IMR-90 (cell line): ENCODE data around the gene ZNF775.

Experiments
- MXI1 ChIP-seq: IDR thresholded peaks from 2 replicates; pipeline ENCODE4 v1.6.1; 2012; ENCODE audit warnings: low read depth, mild to moderate bottlenecking, low read length, moderate library complexity, borderline replicate concordance
- POLR2A ChIP-seq: IDR thresholded peaks from 2 replicates; pipeline ENCODE4 v1.6.1; 2012; ENCODE audit warnings: mild to moderate bottlenecking, low read depth, low read length
- RAD21 ChIP-seq: IDR thresholded peaks from 2 replicates; pipeline ENCODE4 v1.6.1; 2012; ENCODE audit warnings: low read length, improper control_type of control experiment
- SMC3 ChIP-seq: fragments of 150-350 bp; IDR thresholded peaks from 2 replicates; pipeline ENCODE4 v1.6.1; 2016; ENCODE audit warnings: low read depth, mild to moderate bottlenecking, antibody characterized with exemption, low read length, moderate library complexity
- TF ChIP-seq, protein P1 (sequence below): fragments of 150-350 bp; IDR thresholded peaks from 2 replicates; pipeline ENCODE4 v1.6.1; 2017; ENCODE audit warnings: mild to moderate bottlenecking, antibody characterized with exemption, low read length, low read depth
- TF ChIP-seq, protein P2 (sequence below): conservative IDR thresholded peaks from 2 replicates; pipeline ENCODE4 v1.5.1; 2012; ENCODE audit warnings: mild to moderate bottlenecking, low read depth, low read length, improper control_type of control experiment

DNA sequence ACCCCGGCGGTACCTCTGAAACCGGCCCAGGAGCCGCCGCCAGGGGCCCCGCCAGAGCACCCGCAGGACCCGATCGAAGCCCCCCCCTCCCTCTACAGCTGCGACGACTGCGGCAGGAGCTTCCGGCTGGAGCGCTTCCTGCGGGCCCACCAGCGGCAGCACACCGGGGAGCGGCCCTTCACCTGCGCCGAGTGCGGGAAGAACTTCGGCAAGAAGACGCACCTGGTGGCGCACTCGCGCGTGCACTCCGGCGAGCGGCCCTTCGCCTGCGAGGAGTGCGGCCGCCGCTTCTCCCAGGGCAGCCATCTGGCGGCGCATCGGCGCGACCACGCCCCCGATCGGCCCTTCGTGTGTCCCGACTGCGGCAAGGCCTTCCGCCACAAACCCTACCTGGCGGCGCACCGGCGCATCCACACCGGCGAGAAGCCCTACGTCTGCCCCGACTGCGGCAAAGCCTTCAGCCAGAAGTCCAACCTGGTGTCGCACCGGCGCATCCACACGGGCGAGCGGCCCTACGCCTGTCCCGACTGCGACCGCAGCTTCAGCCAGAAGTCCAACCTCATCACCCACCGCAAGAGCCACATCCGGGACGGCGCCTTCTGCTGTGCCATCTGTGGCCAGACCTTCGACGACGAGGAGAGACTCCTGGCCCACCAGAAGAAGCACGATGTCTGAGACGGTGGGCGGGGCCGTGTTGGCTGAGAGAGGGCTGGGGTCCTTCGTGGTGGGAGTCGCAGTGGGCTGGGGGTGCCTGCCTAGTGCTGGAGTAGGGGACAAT is 6.7 kb upstream of the ZNF775 start:
- TF ChIP-seq, protein P1, sequence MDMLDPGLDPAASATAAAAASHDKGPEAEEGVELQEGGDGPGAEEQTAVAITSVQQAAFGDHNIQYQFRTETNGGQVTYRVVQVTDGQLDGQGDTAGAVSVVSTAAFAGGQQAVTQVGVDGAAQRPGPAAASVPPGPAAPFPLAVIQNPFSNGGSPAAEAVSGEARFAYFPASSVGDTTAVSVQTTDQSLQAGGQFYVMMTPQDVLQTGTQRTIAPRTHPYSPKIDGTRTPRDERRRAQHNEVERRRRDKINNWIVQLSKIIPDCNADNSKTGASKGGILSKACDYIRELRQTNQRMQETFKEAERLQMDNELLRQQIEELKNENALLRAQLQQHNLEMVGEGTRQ, result no peak
- TF ChIP-seq, protein P2, sequence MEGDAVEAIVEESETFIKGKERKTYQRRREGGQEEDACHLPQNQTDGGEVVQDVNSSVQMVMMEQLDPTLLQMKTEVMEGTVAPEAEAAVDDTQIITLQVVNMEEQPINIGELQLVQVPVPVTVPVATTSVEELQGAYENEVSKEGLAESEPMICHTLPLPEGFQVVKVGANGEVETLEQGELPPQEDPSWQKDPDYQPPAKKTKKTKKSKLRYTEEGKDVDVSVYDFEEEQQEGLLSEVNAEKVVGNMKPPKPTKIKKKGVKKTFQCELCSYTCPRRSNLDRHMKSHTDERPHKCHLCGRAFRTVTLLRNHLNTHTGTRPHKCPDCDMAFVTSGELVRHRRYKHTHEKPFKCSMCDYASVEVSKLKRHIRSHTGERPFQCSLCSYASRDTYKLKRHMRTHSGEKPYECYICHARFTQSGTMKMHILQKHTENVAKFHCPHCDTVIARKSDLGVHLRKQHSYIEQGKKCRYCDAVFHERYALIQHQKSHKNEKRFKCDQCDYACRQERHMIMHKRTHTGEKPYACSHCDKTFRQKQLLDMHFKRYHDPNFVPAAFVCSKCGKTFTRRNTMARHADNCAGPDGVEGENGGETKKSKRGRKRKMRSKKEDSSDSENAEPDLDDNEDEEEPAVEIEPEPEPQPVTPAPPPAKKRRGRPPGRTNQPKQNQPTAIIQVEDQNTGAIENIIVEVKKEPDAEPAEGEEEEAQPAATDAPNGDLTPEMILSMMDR, result no peak
- TF ChIP-seq RAD21 (no peak), POLR2A (no peak), SMC3 (no peak), MXI1 (no peak)
